Measurements from ENCODE around the gene ABHD13. TPM values are rescaled to one million over a fixed set of nuclear protein-coding genes. Genes with fewer than 3 reads are reported as not detected.

ABHD13 gene
- total RNA-seq, 4 donors from 2014 or later, result 9.0 to 15.3 (median 11.3) TPM

DNA sequence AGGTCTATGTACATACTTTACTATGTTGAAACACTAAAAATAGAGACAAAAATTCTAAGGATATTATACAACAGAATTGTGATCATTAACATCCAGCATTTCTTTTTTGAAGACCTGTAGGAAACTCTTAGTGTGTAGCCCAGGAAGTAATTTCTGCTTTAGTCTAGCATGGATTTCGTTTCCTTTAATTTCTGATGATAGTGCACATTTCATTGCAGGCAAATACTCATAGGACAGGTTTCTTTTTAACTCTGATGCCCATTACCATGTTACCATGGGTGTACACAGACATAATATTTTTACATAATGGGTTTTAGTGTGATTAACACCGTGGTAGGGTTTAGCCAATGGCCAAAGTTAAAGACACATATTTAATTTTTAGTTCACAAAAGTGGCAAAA lies 29.9 kb upstream of the ABHD13 start:
- TF ChIP-seq, protein P1, sequence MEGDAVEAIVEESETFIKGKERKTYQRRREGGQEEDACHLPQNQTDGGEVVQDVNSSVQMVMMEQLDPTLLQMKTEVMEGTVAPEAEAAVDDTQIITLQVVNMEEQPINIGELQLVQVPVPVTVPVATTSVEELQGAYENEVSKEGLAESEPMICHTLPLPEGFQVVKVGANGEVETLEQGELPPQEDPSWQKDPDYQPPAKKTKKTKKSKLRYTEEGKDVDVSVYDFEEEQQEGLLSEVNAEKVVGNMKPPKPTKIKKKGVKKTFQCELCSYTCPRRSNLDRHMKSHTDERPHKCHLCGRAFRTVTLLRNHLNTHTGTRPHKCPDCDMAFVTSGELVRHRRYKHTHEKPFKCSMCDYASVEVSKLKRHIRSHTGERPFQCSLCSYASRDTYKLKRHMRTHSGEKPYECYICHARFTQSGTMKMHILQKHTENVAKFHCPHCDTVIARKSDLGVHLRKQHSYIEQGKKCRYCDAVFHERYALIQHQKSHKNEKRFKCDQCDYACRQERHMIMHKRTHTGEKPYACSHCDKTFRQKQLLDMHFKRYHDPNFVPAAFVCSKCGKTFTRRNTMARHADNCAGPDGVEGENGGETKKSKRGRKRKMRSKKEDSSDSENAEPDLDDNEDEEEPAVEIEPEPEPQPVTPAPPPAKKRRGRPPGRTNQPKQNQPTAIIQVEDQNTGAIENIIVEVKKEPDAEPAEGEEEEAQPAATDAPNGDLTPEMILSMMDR (IDR thresholded peaks at IDR 0.05), result no peak
- DNase-seq (ENCODE audit: low spot score) (no peak), ATAC-seq (ENCODE audit: low FRiP score) (no peak)

DNA sequence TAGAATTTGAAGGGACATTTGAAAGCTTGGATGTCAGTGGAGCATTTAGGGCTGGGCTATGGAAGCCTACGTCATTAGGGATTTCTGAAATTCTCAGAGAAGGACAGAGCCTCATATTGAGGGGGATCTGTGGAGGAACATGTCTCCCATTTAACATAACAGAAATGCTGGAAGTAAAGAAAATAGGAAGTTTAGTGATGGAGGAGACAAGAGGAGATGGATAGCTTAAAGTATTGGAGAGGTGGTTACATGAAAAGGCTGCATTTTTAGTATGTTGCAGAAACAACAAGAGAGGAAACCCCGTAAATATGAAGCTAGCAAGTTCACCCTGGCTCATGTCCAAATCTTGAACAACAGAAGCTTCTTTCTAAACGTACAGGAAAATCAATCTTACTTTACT lies 27.3 kb upstream of the ABHD13 start:
- no peak for ATAC-seq (ENCODE audit: low FRiP score)
- TF ChIP-seq, protein P1 (IDR thresholded peaks at IDR 0.05), result no peak
- DNase-seq (ENCODE audit: low spot score), result no peak

DNA sequence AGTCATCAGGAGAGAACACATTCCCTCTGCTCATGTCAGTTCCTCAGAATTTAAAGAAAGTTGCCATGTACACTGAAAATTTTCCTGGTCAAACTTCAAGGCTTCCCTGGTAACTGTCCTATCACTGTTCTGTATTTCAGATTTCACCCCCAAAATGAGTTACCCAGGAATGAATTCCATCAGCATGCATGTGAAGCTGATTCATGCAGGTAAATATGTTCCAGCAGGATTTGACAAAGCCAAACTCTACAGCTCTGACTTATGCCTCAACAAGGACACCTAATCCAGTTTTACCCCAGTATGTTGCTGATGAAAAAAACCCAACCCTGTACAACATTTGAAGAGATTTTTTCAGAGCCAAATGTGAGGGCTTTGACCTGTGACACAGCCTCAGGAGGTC lies 24.4 kb upstream of the ABHD13 start:
- DNase-seq (ENCODE audit: low spot score), result no peak
- TF ChIP-seq, protein P1 (IDR thresholded peaks at IDR 0.05), result no peak
- no peak for ATAC-seq (ENCODE audit: low FRiP score)

DNA sequence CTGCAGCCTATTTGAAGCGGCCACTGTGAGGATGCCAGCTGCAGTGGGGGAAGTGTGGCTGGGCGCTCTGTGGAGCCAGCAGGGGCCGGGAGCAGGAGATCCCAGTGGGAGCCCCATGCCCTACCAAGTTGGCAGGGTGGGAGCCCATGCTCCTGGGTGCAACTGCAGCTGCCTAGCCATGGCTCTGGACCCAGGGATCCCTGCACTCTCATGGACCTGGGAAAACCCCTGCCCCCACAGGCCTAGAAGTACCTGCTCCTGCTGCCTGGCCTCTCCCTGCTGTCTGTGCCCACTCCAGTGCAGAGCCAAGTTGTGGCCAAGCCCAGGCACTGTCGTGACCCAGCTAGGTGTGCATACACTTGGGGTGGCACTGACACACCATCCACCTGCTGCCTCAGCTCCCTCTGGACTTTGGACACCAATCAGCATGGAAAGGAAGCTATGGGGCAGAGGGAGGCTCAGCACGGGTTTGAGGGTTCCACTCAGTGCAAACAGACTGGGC lies 23.7 kb upstream of the ABHD13 start:
- TF ChIP-seq, protein P1 (IDR thresholded peaks at IDR 0.05), result no peak
- no peak for ATAC-seq (ENCODE audit: low FRiP score)
- no peak for DNase-seq (ENCODE audit: low spot score)

DNA sequence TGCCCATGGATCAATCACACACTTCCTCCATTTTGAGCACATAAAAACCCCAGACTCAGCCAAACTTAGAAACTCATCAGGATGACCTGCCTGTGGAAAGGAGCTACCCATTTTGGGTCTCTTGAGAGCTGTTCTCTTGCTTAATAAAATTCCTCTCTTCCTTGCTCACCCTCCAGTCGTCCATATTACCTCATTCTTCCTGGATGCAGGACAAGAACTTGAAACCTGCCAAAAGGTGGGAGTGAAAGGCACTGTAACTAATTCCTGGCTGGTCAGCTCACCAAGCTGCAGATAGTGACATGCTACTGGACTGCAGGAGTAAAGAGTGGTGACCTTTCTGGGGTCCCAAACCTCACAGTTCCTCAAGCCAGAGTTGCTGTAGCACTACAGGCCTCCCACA lies 23.0 kb upstream of the ABHD13 start:
- DNase-seq (ENCODE audit: low spot score) (no peak), ATAC-seq (ENCODE audit: low FRiP score) (no peak)
- TF ChIP-seq, protein P1 (IDR thresholded peaks at IDR 0.05), result no peak

DNA sequence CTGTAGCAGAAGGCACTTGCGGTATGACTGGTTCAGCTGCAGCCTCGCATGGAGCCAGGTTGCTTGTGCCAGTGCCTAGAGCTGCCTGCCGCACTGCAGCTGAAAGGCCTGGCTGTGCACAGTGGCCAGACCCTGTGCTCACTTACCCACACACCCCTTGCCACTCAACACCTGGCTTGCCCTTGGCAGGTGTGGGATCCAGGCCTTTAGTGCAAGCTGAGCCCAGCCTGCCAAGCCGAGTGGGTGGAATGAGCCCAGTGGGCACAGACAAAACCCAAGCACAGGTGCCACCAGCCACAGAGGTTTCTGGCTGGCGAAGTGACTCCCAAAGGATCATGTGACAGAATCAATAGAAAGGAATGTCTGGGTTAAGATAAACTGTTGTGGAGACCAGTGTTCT lies 22.3 kb upstream of the ABHD13 start:
- DNase-seq (ENCODE audit: low spot score), result no peak
- no peak for ATAC-seq (ENCODE audit: low FRiP score)
- TF ChIP-seq, protein P1 (IDR thresholded peaks at IDR 0.05), result no peak

DNA sequence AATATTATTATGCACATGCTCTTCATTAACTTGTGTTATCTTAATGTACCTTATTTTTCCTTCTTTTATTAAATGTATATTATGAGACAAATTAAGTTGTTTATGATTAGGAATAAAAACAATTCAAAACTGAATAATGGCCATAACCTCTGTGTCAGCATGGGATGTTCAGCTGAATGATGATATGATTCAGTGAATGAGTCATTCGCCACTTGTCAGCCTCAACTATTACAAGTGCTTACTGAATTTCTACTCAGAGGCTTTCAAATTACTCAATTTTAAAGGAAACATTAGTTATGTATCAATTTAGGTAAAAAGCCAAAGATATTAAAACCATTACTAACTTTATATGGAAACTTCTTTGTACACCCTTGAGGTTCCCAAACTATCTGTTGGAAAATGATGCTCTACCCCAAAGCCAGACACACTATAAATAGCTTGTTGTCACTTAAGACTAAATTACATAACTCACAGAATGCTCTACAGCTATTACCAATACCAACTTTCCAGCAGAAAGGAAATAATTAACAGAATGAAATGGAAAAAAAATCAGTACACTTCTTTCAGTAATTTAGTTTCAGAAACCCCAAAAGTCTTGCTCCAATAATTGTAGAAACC lies 17.3 kb upstream of the ABHD13 start:
- TF ChIP-seq, protein P1 (IDR thresholded peaks at IDR 0.05), result no peak
- ATAC-seq (ENCODE audit: low FRiP score) (no peak), DNase-seq (ENCODE audit: low spot score) (no peak)
